Hematopoietic multipotent progenitor cell treated with erythropoietin and hydrocortisone succinate and interleukin-3 and kit ligand, for 8 days (in vitro differentiated cells): ENCODE measurements around the gene CYTH3.
A peak's percentile ranks its signal among the peaks of the same experiment; 100 is the strongest.
"Not testable (repeated sequence)": the region's sequence is repeated elsewhere in the genome, so short reads cannot be mapped to it uniquely, and the experiment has no call there.

ENCODE experiments used
- DNase-seq: peaks from one replicate; pipeline ENCODE4 v3.0.0-alpha.2; 2015

The CYTH3 gene

GRCh38 chr7:6227294-6227846 is 45.1 kb downstream of the CYTH3 start:
- DNase-seq, result no peak

- no peak for DNase-seq
These were observed 46.1 kb downstream of the CYTH3 start for GRCh38 chr7:6226194-6226799.

- DNase-seq, result not testable (repeated sequence)
These were observed 49.0 kb downstream of the CYTH3 start for GRCh38 chr7:6223411-6223810.

GRCh38 chr7:6223010-6223409 is 49.4 kb downstream of the CYTH3 start:
- not testable (repeated sequence) for DNase-seq

- DNase-seq, result peak; percentile 74
These were observed 50.8 kb downstream of the CYTH3 start for GRCh38 chr7:6221340-6222319.

GRCh38 chr7:6218329-6218728 is 54.1 kb downstream of the CYTH3 start:
- DNase-seq, result no peak

GRCh38 chr7:6212008-6212407 is 60.4 kb downstream of the CYTH3 start:
- no peak for DNase-seq

- peak; percentile 29 for DNase-seq
These were observed 61.6 kb downstream of the CYTH3 start for GRCh38 chr7:6210621-6211372.

GRCh38 chr7:6209340-6209739 is 63.1 kb downstream of the CYTH3 start:
- no peak for DNase-seq

GRCh38 chr7:6208573-6209328 is 63.7 kb downstream of the CYTH3 start:
- no peak for DNase-seq

GRCh38 chr7:6205971-6206660 is 66.3 kb downstream of the CYTH3 start:
- DNase-seq, result no peak

- no peak for DNase-seq
These were observed 69.0 kb downstream of the CYTH3 start for GRCh38 chr7:6203381-6203780.

GRCh38 chr7:6202117-6202516 is 70.3 kb downstream of the CYTH3 start:
- DNase-seq, result no peak

GRCh38 chr7:6200971-6201370 is 71.5 kb downstream of the CYTH3 start:
- no peak for DNase-seq

- DNase-seq, result no peak
These were observed 73.5 kb downstream of the CYTH3 start for GRCh38 chr7:6198689-6199595.

- no peak for DNase-seq
These were observed 74.4 kb downstream of the CYTH3 start for GRCh38 chr7:6197801-6198551.

GRCh38 chr7:6193709-6194108 is 78.7 kb downstream of the CYTH3 start:
- no peak for DNase-seq

- not testable (repeated sequence) for DNase-seq
These were observed 81.9 kb downstream of the CYTH3 start for GRCh38 chr7:6190563-6190962.

- no peak for DNase-seq
These were observed 84.0 kb downstream of the CYTH3 start for GRCh38 chr7:6188389-6188788.

- DNase-seq, result no peak
These were observed 85.8 kb downstream of the CYTH3 start for GRCh38 chr7:6186577-6186976.
